HG03521 (cell line): ENCODE data around the gene HTRA3.

Experiments used
- ATAC-seq: cut with Tn5 transposase; IDR thresholded peaks from one replicate; pipeline ENCODE4 v1.9.1; 2021; ENCODE audit warnings: mild to moderate bottlenecking, moderate library complexity; ENCODE audit not compliant: unreplicated experiment

HTRA3 gene

GRCh38 chr4:8278421-8279287 is 9.1 kb downstream of the HTRA3 start:
- no peak for ATAC-seq

- no peak for ATAC-seq
These were observed 10.0 kb downstream of the HTRA3 start for GRCh38 chr4:8279321-8280157.

- ATAC-seq: no peak
These were observed 10.8 kb downstream of the HTRA3 start for GRCh38 chr4:8280158-8280875.

- no peak for ATAC-seq
These were observed 11.4 kb downstream of the HTRA3 start for GRCh38 chr4:8280876-8281440.

GRCh38 chr4:8281519-8282133 is 12.1 kb downstream of the HTRA3 start:
- ATAC-seq: no peak

- ATAC-seq: no peak
These were observed 12.6 kb downstream of the HTRA3 start for GRCh38 chr4:8282134-8282641.

- ATAC-seq: no peak
These were observed 13.2 kb downstream of the HTRA3 start for GRCh38 chr4:8282742-8283141.

GRCh38 chr4:8283161-8283560 is 13.6 kb downstream of the HTRA3 start:
- no peak for ATAC-seq

GRCh38 chr4:8283631-8284121 is 14.1 kb downstream of the HTRA3 start:
- ATAC-seq: no peak

GRCh38 chr4:8284391-8284790 is 14.8 kb downstream of the HTRA3 start:
- no peak for ATAC-seq

GRCh38 chr4:8285143-8285975 is 15.8 kb downstream of the HTRA3 start:
- no peak for ATAC-seq

GRCh38 chr4:8285976-8286718 is 16.6 kb downstream of the HTRA3 start:
- no peak for ATAC-seq

- no peak for ATAC-seq
These were observed 17.3 kb downstream of the HTRA3 start for GRCh38 chr4:8286719-8287342.

- ATAC-seq: no peak
These were observed 18.1 kb downstream of the HTRA3 start for GRCh38 chr4:8287343-8288280.

GRCh38 chr4:8289151-8289750 is 19.7 kb downstream of the HTRA3 start:
- ATAC-seq: no peak

GRCh38 chr4:8289956-8290700 is 20.6 kb downstream of the HTRA3 start:
- ATAC-seq: no peak
